Hippocampal formation (tissue), 2 donors: ENCODE data around the gene SLCO2A1.

Experiments used
- DNase-seq, 2 donors: peaks; one replicate each; lab custom pipeline; 2025; lab: John Stamatoyannopoulos, UW

SLCO2A1 gene

DNA sequence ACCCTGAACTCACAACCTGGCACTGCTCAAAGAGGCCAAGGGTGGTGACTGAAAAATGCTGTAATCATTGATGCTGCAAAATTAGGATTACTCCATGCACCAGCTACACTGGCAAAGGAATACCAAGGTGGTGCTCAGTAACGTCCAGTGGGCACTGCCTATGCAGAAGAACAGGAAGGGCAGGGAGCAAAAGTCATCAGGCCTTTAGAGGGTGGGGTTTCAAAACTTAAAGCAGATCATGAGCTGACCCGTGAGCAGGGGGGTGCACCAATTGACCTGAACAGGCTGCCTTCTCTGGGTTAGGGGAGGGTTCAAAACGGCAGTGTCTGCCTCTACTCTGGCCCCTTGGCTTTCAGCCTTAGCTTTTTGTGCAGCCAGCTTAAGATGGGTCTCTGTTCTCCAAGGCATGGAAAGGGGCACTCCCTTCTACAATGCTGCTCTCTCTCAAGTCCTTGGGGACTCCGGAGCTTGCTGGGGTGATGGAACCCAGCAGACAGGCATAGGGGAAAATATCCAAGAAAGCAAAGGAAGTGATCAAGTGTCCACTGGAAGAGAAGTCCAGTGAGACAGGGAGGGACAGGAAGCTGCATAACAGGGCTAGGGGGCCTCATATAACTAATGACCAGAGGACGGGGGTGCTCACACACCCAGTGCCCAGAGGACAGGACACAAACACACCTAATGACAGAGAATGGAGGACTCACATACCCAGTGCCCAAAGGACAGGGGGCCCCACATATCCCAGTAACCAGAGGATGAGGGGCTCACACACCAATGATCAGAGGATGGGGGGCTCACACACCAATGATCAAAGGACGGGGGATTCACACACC lies 145.5 kb downstream of the SLCO2A1 start:
- DNase-seq: no peak

DNA sequence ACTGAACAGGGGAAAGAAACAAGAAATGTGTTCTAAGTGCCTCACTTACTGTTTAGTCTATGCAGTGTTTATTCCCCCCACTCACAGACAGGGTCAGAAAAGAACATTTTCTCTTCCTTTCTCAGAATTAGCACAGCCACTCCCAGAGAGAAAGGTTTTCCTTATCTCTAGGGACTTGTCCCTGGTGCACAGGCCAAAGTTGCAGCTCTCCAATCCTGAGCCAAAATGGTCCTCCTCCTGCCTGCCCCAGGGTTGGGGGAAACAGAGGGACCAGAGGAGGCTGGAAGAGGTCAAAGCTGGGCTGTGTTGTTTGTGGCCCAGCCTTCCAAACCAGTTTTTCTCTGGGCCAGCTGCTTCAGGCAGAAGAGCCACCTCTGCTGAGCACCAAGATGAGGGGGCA lies 146.1 kb downstream of the SLCO2A1 start:
- DNase-seq: no peak

DNA sequence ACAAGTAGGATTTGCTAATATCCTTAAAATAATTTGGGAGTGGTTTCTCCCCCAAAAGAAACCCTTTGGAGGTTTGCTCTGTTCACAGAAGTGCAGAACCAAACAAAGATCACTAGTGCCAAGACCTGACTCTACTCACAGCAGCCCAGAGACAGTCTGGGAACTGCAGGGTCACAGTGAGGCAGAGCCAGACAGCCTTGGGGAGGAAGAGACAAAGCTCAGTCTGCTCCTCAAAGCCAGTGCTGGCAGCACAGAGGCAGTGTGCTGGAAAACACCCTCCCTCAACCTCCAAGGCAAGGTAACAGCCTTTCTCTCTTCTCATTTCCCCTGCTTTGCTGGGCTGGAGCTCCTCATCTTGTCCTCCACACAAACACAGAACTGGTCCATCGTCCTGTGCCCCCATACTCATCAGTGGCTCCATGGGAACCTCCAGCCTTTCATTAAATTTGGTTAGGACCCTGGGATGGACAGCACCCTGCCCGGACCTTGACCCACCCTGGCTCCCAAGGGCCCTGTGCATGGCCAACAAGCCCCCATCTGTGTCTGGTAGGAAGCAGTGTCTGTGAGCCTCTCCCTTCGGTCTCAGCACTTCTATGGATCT lies 146.6 kb downstream of the SLCO2A1 start:
- DNase-seq: no peak

DNA sequence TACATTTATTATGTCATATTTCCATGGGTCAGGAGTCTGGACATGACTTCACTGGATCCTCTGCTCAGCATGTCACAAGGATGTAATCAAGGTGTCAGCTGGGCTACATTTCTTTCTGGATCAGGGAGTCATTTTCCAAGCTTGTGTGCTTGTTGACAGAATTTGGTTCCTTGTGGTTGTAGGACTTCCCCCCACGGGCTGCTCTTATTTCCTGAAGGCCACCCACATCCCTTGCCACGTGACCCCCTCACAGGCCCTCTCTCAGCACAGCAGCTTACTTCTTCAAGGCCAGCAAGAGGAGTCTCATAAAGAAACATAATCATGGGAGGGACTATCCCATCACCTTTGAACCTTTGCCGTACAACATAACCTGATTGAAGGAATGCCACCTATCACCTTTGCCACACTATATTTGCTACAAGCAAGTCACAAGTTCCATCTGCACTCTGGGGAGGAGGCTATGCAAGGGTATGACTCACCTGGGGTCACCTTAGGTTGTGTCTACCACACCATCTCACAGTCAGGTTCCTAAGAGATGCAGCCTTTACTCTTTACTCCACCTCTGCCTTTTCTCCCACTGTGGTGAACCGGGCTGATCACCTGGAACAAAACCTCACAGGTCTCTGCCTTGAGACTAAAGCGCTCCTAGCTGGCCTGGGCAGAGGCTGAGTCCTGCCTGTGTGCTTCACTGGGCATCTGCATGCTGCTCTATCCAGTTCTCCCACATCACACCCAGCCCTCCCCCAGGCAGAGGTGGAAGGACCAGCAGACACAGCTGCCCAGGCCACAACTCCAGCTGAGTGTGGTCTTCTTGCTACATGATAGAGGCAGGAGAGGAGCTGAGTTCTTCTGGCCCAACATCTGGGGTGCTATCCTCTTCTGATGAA lies 147.5 kb downstream of the SLCO2A1 start:
- DNase-seq: no peak

DNA sequence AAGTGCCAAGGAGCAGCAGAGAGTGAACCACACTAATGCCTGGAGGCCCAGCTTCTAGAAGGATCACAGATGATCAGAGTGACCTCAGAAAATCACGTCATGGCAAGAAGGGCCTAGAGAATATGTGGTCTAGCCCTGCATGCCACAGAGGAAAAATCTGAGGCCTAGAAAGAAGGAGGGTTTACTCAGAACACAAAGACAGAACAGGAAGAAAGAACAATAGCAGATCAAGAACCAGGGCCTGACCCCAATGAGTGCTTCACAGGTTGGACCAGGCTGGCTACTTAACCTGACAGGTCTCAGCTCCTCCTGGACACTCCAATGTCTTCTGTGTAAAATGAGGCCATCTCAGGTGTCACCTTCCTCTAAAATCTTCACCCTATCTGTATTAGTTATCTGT lies 148.2 kb downstream of the SLCO2A1 start:
- no peak for DNase-seq

DNA sequence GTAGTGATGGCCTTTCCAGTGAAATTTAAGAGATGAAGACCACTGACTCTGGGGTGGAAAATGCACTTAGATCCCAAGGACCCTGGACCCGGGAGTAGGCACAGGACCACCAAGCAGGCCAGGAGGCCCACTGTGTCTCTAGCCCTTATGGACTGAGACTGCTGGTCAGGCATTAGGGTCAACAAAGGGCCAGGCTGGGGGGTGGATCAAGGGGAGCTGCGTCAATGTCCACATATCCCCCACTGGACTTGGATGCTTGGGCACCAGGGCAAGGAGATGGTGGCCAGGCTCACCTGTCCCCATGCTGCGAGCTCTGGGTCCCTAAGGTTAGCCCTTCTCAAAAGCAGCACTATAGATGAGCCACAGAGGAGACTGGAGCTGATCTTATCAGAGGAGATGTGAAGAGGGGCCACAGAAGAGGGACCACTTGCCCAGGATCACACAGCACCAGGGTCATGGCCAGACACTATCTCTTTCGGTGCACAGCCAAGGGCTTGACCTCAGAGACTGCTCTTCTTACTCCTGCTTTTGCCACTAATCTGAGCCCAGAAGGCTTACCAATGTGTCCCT lies 148.8 kb downstream of the SLCO2A1 start:
- DNase-seq: no peak

DNA sequence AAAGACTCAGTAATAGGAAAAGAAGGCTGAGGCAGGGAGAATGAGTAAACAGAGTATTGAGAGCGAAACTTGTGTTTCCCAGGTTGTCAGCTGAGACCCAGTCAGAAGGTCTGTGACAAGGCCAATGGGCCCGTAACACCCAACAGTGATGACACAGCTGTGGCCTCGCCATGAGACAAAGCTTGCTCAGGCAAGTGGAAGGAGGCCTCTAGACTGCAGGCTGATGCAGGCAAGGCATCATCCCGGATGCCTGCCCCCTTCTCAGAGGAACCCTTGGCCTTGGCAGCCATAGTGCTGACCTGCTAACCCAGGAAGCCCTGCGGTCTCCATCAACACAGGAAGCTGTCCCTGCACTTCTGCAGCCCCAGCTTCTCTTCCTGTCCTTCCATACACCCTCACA lies 149.4 kb downstream of the SLCO2A1 start:
- no peak for DNase-seq

DNA sequence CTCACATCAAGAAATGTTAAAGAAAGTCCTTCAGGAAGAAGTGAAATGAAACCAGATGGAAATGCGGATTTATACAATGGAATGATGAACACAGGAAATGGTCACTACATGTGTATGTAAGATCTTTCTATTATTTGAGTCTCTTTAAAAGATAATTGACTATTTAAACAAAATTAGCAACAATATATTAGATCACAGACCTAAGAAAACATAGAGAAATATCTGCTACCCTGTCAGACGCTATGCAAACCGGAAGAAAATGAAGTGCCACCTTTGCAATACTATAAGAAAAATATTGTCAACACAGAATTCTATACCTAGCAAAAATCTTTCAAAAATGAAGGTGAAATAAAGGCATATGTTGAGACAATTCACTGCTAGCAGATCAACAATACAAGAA lies 151.2 kb downstream of the SLCO2A1 start:
- DNase-seq: no peak
